H7 (cell line): ENCODE measurements around the gene RGPD4. TPM values are rescaled to one million over a fixed set of nuclear protein-coding genes. Genes with fewer than 3 reads are reported as not detected.
"Not testable (repeated sequence)": the region's sequence is repeated elsewhere in the genome, so short reads cannot be mapped to it uniquely, and the experiment has no call there.

ENCODE experiments used
- DNase-seq: peaks from one replicate; pipeline ENCODE4 v3.0.0; 2012
- H3K27me3 ChIP-seq: 2 replicates; pipeline ENCODE4 v1.6.0; 2011; ENCODE audit warnings: mild to moderate bottlenecking, low read length; ENCODE audit not compliant: control insufficient read depth, insufficient read depth
- H3K36me3 ChIP-seq: replicated peaks from 2 replicates; pipeline ENCODE4 v1.5.1; 2011; ENCODE audit warnings: low read length; ENCODE audit not compliant: control insufficient read depth, insufficient read depth
- H3K4me3 ChIP-seq: 2 replicates; pipeline ENCODE4 v1.5.1; 2011; ENCODE audit warnings: low read depth, mild to moderate bottlenecking, control low read depth, low read length, moderate library complexity; ENCODE audit not compliant: insufficient read depth
- total RNA-seq: library from RNA; depleted of rRNA; stranded (reverse); fragments of >200 nt; shearing (Covaris generic); gene quantifications from 2 replicates; pipeline ENCODE4 v1.2.3, GENCODE V29; 2014

RGPD4 gene
- total RNA-seq, 1 experiment from 2014 or later: not detected

DNA sequence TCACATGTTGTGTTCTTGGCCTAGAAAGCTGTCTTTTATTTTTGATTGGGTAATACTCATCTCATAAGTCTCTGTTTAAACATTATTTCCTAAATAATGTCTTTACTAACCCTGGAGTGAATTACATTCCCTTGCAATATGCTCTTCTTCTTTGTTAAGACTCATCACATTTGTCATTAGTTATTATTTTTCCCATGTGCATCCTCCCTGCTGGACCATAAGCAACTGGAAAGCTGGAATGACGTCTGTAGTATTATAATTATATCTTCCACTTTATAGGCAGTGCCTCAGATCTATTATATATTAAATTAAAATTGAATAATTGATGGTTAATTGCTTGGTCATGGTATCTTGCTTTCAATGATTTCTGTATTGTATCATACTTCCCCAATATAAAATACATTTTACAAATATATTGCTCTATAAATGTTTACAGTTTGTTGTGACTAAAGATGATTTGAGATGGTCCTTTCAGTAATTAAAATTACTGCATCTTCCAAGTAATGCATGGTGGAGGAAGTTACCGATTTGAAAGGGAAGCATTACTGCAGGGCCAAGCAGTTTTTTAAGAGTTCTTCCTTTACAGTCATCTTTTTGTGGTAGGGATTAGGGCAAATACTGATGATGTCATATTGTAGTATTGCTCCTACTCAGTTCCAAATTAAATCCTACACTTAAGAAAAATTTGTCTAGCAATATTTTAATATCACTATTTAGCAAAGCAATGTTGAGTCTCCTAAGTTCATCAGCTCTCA, 2.1 kb upstream of the RGPD4 start:
- no peak for DNase-seq
- no peak overlapping the region for H3K4me3 ChIP-seq
- no peaks in the 10 kb centered on the region for H3K36me3 ChIP-seq
- no peaks in the 10 kb centered on the region for H3K27me3 ChIP-seq

DNA sequence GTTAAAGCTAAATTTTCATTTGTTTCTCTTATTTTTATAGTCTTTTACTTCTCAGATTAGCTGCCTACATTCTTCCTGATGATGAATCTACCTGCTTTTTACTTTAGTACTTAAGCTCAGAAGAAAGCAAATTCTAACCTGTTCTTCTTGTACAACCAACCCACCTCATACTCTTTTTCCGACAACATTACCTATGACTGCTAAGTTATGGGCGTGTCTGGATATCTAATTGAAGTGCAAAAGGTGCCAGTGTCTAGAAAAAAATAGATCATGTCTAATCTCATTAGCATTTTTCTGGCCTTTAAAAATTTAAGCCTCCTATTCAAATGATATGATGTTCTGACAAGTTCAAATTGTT, 1.5 kb upstream of the RGPD4 start:
- Histone ChIP-seq H3K36me3 (no peaks in the 10 kb centered on the region), H3K27me3 (no peaks in the 10 kb centered on the region), H3K4me3 (no peak overlapping the region)
- no peak for DNase-seq

GRCh38 chr2:107829514-107829913, 2.8 kb downstream of the RGPD4 start:
- not testable (repeated sequence) for H3K27me3 ChIP-seq, H3K4me3 ChIP-seq, H3K36me3 ChIP-seq, DNase-seq

DNA sequence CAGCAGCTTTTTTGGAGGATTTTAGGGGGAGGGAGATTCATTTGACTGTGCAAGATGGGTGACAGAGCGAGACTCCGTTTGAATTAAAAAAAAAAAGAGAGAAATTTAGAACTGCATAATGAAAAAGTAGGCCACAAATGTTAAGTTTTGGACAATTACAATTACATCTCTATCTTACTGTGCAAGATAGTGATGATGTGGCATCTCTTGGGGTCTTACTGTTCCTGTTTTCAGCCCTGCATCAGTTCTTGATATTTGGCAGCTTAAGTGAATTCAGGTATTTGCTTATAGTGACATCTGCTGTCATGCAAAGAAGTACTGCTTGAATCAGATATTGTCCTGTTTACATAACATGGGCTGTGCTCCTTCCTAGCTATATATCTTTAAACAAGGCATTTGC, 6.5 kb downstream of the RGPD4 start:
- H3K4me3 ChIP-seq, DNase-seq, H3K36me3 ChIP-seq, H3K27me3 ChIP-seq: not testable (repeated sequence)

DNA sequence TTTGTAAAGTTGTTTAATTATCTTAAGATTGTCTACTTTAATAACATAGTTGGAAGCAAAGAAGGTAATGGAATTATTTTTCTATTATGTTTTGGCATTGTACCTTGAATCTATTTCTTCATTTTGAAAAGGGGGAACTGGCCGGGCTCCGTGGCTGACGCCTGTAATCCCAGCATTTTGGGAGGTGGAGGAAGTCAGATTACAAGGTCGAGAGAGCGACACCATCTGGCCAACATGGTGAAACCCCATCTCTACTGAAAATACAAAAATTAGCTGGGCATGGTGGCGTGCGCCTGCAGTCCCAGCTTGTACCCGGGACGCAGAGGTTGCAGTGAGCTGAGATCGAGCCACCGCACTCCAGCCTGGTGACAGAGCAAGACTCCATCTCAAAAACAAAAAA, 6.9 kb downstream of the RGPD4 start:
- not testable (repeated sequence) for H3K36me3 ChIP-seq, H3K27me3 ChIP-seq, H3K4me3 ChIP-seq, DNase-seq

- H3K4me3 ChIP-seq, H3K27me3 ChIP-seq, DNase-seq, H3K36me3 ChIP-seq: not testable (repeated sequence)
Measured at GRCh38 chr2:107916121-107916520, 89.4 kb downstream of the RGPD4 start.

GRCh38 chr2:107916696-107917370, 90.1 kb downstream of the RGPD4 start:
- not testable (repeated sequence) for H3K36me3 ChIP-seq, DNase-seq, H3K27me3 ChIP-seq, H3K4me3 ChIP-seq

DNA sequence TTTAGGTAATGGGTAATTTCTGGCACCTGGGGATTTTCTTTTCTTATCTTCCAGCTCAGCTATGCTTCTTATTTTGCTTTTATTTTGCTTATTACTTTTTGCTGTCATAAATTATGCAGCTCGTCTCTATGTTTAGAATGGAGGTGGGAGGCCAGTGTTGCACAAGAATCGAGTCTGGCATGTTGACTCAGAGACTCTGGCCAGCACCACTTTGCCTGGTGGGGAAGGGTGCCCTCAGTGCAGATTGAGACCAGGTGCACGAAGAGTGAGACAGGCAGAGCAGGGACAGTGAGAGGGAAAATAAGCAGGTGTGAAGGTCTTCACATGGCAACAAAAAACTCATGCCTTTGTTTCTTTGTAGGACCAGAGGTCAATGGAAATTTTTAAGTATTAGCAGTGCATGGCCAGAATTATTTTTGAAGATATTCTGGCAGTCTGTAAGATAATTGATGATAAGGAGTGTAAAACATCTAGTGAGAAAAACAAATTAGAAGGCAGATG, 100.4 kb downstream of the RGPD4 start:
- Histone ChIP-seq H3K4me3 (no peak overlapping the region), H3K27me3 (no peaks in the 10 kb centered on the region), H3K36me3 (no peaks in the 10 kb centered on the region)
- DNase-seq: no peak

DNA sequence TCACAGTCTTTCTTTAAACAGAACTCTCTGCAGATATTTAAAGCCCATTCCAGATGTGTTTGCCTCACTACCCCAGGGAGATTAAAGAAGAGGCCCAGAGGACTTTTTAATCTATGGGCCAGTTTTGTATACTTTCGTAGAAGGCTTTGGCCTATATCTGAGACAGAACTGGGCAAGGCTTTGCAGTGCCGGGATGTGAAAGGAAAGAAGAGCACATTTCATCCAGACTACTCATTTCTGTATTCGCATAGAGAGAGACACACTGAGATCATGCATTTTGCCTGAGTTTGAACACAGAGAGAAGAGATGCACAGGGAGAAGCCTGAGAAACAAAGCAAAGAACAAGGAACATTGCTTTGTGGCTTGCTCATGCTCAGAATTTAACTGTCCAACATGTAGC, 104.7 kb downstream of the RGPD4 start:
- Histone ChIP-seq H3K36me3 (no peaks in the 10 kb centered on the region), H3K27me3 (no peaks in the 10 kb centered on the region), H3K4me3 (no peak overlapping the region)
- DNase-seq: no peak

GRCh38 chr2:107932488-107932887, 105.8 kb downstream of the RGPD4 start:
- DNase-seq: no peak
- Histone ChIP-seq H3K4me3 (no peak overlapping the region), H3K36me3 (no peaks in the 10 kb centered on the region), H3K27me3 (no peaks in the 10 kb centered on the region)

- no peak for DNase-seq
- no peaks in the 10 kb centered on the region for H3K27me3 ChIP-seq
- no peaks in the 10 kb centered on the region for H3K36me3 ChIP-seq
- no peak overlapping the region for H3K4me3 ChIP-seq
Measured at GRCh38 chr2:107932979-107933378, 106.3 kb downstream of the RGPD4 start.

DNA sequence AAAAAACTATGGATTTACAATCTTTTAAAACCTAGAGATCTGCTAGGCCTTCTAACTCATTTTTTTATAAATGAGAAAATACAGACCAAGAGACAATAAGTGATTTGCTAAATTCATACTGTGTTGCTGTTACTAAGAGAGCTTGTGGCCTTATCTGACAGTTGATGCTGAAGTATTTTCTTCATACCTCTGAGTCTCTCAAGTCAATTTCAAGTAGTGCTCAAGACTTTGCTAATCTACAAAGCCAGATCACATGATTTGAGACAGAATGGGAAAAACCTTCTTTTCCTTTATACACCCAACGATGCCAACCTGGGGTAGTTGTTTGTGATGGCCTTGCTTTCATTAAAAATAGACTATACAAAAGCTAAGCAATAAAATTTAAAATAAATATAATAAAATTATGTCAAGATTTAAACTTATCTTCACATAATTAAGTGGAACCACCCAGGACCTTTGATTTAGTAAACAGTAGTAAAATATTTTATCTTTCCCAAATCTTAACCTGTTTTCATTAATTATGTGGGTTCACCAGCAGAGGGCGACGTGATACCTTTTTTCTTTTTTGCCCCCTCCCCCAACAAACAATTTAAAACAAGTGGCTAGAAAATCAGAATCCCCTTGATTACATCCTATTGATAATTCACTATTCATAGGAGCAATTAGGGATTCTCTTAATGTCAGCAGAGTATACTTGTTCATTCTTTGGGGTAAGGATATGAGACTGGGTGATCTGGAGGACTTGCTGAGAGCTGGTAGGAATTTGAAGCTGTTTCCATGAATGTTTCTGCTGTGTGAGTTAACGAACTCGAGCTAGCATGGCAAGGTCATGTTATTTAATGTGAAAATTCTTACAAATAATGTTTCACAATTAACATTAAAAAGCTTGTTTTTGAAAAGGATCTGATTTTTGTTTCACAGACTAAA, 110.0 kb downstream of the RGPD4 start:
- Histone ChIP-seq H3K4me3 (no peak overlapping the region), H3K27me3 (no peaks in the 10 kb centered on the region), H3K36me3 (no peaks in the 10 kb centered on the region)
- DNase-seq: peak; percentile 14
